HCT116 (cell line): ENCODE results near the gene MYH6. TPM values are rescaled to one million over a fixed set of nuclear protein-coding genes. Genes with fewer than 3 reads are reported as not detected.

Source experiments
- ATAC-seq: fragments of 200-7000 bp; cut with Tn5 transposase; 2 replicates; pipeline ENCODE4 v1.9.1; 2020; ENCODE audit warnings: mild to moderate bottlenecking, moderate library complexity
- BruUV-seq: library from RNA; stranded (reverse); fragments of 400-500 nt; replicated peaks from 2 replicates; lab custom pipeline; 2021; lab: Mats Ljungman, UMichigan
- CTCF ChIA-PET: fragments of 300-600 bp; sonication (Branson Sonifier 250); formaldehyde crosslinking; loops from one replicate; lab custom pipeline; 2021; ENCODE audit warnings: antibody characterized with exemption; lab: Charles Lee
- POLR2A ChIA-PET: fragments of 300-600, 350-600 bp; sonication (Branson Sonifier 250); formaldehyde crosslinking; loops from one replicate; lab custom pipeline; 2021; ENCODE audit warnings: antibody characterized with exemption; lab: Charles Lee
- RAD21 ChIA-PET, 2 experiments: fragments of 300-600 bp; sonication (Branson Sonifier 250); formaldehyde crosslinking; loops; one replicate each; lab custom pipeline; 2023; ENCODE audit warnings: low total read pairs in 2 of 2; ENCODE audit not compliant: uncharacterized antibody in 2 of 2, unreplicated experiment in 2 of 2, low non-redundant PET in 1 of 2; lab: Charles Lee
- DNase-seq: peaks from one replicate; pipeline ENCODE4 v3.0.0-alpha.2; 2010; ENCODE audit warnings: low read depth, low spot score
- H2AFZ ChIP-seq: fragments of 200-600 bp; shearing (Covaris generic), sonication (generic); 2 replicates; pipeline ENCODE4 v1.6.1; 2017; ENCODE audit warnings: low read depth, mixed run types, mixed read lengths, antibody characterized with exemption, low read length; ENCODE audit not compliant: poor library complexity, severe bottlenecking
- H3K27ac ChIP-seq: 2 replicates; pipeline ENCODE4 v1.5.1; 2012; ENCODE audit warnings: low read depth, low read length
- H3K27me3 ChIP-seq: fragments of 200-600 bp; sonication (generic); 2 replicates; pipeline ENCODE4 v1.6.1; 2016; ENCODE audit warnings: mixed run types, low read length, mixed read lengths; ENCODE audit not compliant: insufficient read depth
- H3K36me3 ChIP-seq, 2 experiments: fragments of 200-500 bp in 1 of 2; fragments of 200-600 bp in 1 of 2; sonication (Bioruptor generic) in 1 of 2; sonication (generic) in 1 of 2; 2 replicates each; pipeline versions ENCODE4 v1.5.1 to v1.6.1; 2014 to 2016; ENCODE audit warnings: low read length in 2 of 2, inconsistent platforms in 1 of 2, mixed read lengths in 1 of 2, mixed run types in 1 of 2; ENCODE audit not compliant: insufficient read depth in 2 of 2, control insufficient read depth in 1 of 2
- H3K4me1 ChIP-seq, 2 experiments: fragments of 200-600 bp in 1 of 2; sonication (generic) in 1 of 2; 2 replicates each; pipeline versions ENCODE4 v1.5.1 to v1.6.1; 2012 to 2017; ENCODE audit warnings: low read length in 2 of 2, inconsistent platforms in 1 of 2, mild to moderate bottlenecking in 1 of 2, mixed read lengths in 1 of 2, mixed run types in 1 of 2, moderate library complexity in 1 of 2; ENCODE audit not compliant: insufficient read depth in 2 of 2, control insufficient read depth in 1 of 2
- H3K4me2 ChIP-seq: fragments of 200-600 bp; sonication (generic); 2 replicates; pipeline ENCODE4 v1.6.1; 2017; ENCODE audit warnings: mixed run types, low read length, mixed read lengths
- H3K4me3 ChIP-seq, 2 experiments: fragments of 200-600 bp in 1 of 2; sonication (generic) in 1 of 2; replicated peaks in 1 of 2; 2 replicates each; pipeline ENCODE4 v1.5.1; 2011 to 2016; ENCODE audit warnings: low read length in 2 of 2, control low read depth in 1 of 2, low read depth in 1 of 2, mild to moderate bottlenecking in 1 of 2, mixed read lengths in 1 of 2, mixed run types in 1 of 2
- H3K79me2 ChIP-seq: fragments of 200-600 bp; sonication (generic); 2 replicates; pipeline ENCODE4 v1.6.1; 2017; ENCODE audit warnings: mild to moderate bottlenecking, mixed run types, low read length, moderate library complexity, mixed read lengths; ENCODE audit not compliant: insufficient read depth
- H3K9ac ChIP-seq: fragments of 200-600 bp; sonication (generic); 2 replicates; pipeline ENCODE4 v1.6.1; 2016; ENCODE audit warnings: low read length, mixed read lengths
- H3K9me2 ChIP-seq: fragments of 200-600 bp; sonication (generic), shearing (Covaris generic); 2 replicates; pipeline ENCODE4 v1.6.1; 2017; ENCODE audit warnings: mixed run types, mild to moderate bottlenecking, moderate library complexity; ENCODE audit not compliant: insufficient read depth
- H3K9me3 ChIP-seq, 2 experiments: fragments of 200-500 bp in 1 of 2; fragments of 200-600 bp in 1 of 2; sonication (Bioruptor generic) in 1 of 2; sonication (generic) in 1 of 2; 2 replicates each; pipeline ENCODE4 v1.6.1; 2014 to 2017; ENCODE audit warnings: low read length in 2 of 2, mixed read lengths in 2 of 2, inconsistent platforms in 1 of 2, low read depth in 1 of 2, mild to moderate bottlenecking in 1 of 2, mixed run types in 1 of 2, moderate library complexity in 1 of 2; ENCODE audit not compliant: control insufficient read depth in 1 of 2, insufficient read depth in 1 of 2
- H4K20me1 ChIP-seq: fragments of 200-600 bp; sonication (generic), shearing (Covaris generic); 2 replicates; pipeline ENCODE4 v1.6.1; 2017; ENCODE audit warnings: mixed run types, mild to moderate bottlenecking, moderate library complexity; ENCODE audit not compliant: insufficient read depth
- ATF3 ChIP-seq: IDR thresholded peaks from 2 replicates; pipeline ENCODE4 v1.6.1; 2012
- CBX3 ChIP-seq: IDR thresholded peaks from 2 replicates; pipeline ENCODE4 v1.6.1; 2012; ENCODE audit warnings: low read depth
- CEBPB ChIP-seq: IDR thresholded peaks from 2 replicates; pipeline ENCODE4 v1.6.1; 2012; ENCODE audit warnings: low read depth
- CTCF ChIP-seq, 3 experiments: fragments of 200-600 bp in 1 of 3; sonication (generic) in 1 of 3; IDR thresholded peaks in 2 of 3; conservative IDR thresholded peaks in 1 of 3; 2 replicates each; pipeline ENCODE4 v1.5.1; 2012 to 2017; ENCODE audit warnings: low read depth in 2 of 3, low read length in 2 of 3, antibody characterized with exemption in 1 of 3, borderline replicate concordance in 1 of 3, control low read depth in 1 of 3, mild to moderate bottlenecking in 1 of 3, mixed read lengths in 1 of 3, mixed run types in 1 of 3, moderate library complexity in 1 of 3; ENCODE audit not compliant: insufficient read depth in 1 of 3
- EGR1 ChIP-seq: IDR thresholded peaks from 2 replicates; pipeline ENCODE4 v1.6.1; 2012; ENCODE audit warnings: low read depth
- EZH2 ChIP-seq: fragments of 200-600 bp; sonication (generic); IDR thresholded peaks from 2 replicates; pipeline ENCODE4 v1.6.1; 2017; ENCODE audit warnings: antibody characterized with exemption, mixed run types
- EZH2phosphoT487 ChIP-seq: fragments of 200-600 bp; IDR thresholded peaks from 2 replicates; pipeline ENCODE4 v1.6.1; 2018; ENCODE audit warnings: antibody characterized with exemption, borderline replicate concordance
- JUND ChIP-seq: IDR thresholded peaks from 2 replicates; pipeline ENCODE4 v1.6.1; 2012
- MAX ChIP-seq: IDR thresholded peaks from 2 replicates; pipeline ENCODE4 v1.6.1; 2012
- POLR2A ChIP-seq: IDR thresholded peaks from 2 replicates; pipeline ENCODE4 v1.7.0; 2011; ENCODE audit warnings: borderline replicate concordance; ENCODE audit not compliant: insufficient read depth, insufficient read length; ENCODE audit errors: extremely low read depth
- POLR2AphosphoS5 ChIP-seq: IDR thresholded peaks from 2 replicates; pipeline ENCODE4 v1.6.1; 2011; ENCODE audit warnings: mild to moderate bottlenecking, low read depth, low read length, moderate library complexity
- SIN3A ChIP-seq: IDR thresholded peaks from 2 replicates; pipeline ENCODE4 v1.6.1; 2012; ENCODE audit warnings: low read depth
- SRF ChIP-seq: IDR thresholded peaks from 2 replicates; pipeline ENCODE4 v1.6.1; 2012; ENCODE audit warnings: low read depth
- TCF7L2 ChIP-seq: IDR thresholded peaks from 2 replicates; pipeline ENCODE4 v1.7.0; 2011; ENCODE audit warnings: borderline replicate concordance, inconsistent platforms; ENCODE audit not compliant: insufficient read depth, insufficient read length; ENCODE audit errors: extremely low read depth
- ZBTB33 ChIP-seq: IDR thresholded peaks from 2 replicates; pipeline ENCODE4 v1.6.1; 2011; ENCODE audit warnings: mild to moderate bottlenecking, low read length, moderate library complexity; ENCODE audit not compliant: insufficient replicate concordance; ENCODE audit errors: extremely low read depth
- ZFX ChIP-seq: fragments of 450-650 bp; IDR thresholded peaks from 2 replicates; pipeline ENCODE4 v1.6.1; 2017
- ZNF274 ChIP-seq: fragments of 200-500 bp; sonication (Bioruptor generic); IDR thresholded peaks from 2 replicates; pipeline ENCODE4 v1.6.1; 2014; ENCODE audit warnings: mild to moderate bottlenecking, low read depth, low read length, inconsistent platforms
- intact Hi-C: fragments of 100-400 bp; cut with micrococcal nuclease; formaldehyde crosslinking; loops from 2 replicates; pipeline ENCODE4 v1.10.0; 2022
- total RNA-seq: library from RNA; stranded (reverse); gene quantifications from one replicate; pipeline ENCODE4 v1.2.1, GENCODE V29; 2021; ENCODE audit not compliant: unreplicated experiment

MYH6 gene
- total RNA-seq, 1 experiment from 2014 or later = not detected

- ATAC-seq = no peak
- Histone ChIP-seq H2AFZ (no peak overlapping the region), H3K9ac (no peak overlapping the region)
- intact Hi-C loops = no loop called here
- RAD21 ChIA-PET = no interaction called here
- TF ChIP-seq JUND (no peak), EZH2phosphoT487 (no peak), POLR2AphosphoS5 (no peak)
- TF ChIP-seq, all 23 proteins: peak for 0
- no TSS peak for BruUV-seq
- Histone ChIP-seq H3K4me1 (peaks cover 2 to 11% of the 10 kb centered on the region in 2 experiments; a peak in 3 of 4 replicates), H4K20me1 (no peaks in the 10 kb centered on the region), H3K36me3 (no peaks in the 10 kb centered on the region), H3K9me2 (no peaks in the 10 kb centered on the region), H3K4me3 (no peak overlapping the region), H3K27ac (no peak overlapping the region), H3K4me2 (no peak overlapping the region), H3K9me3 (no peaks in the 10 kb centered on the region), H3K79me2 (no peaks in the 10 kb centered on the region), H3K27me3 (no peaks in the 10 kb centered on the region)
- CTCF ChIA-PET = interaction anchor here (1.1 kb wide), 1 partner anchor 128 kb away, joined by 3 read pairs; no protein-coding TSS in a partner anchor
- POLR2A ChIA-PET = no interaction called here
- DNase-seq = no peak
Observed at GRCh38 chr14:23454445-23454856, 46.4 kb upstream of the MYH6 start.

GRCh38 chr14:23452237-23452636 lies 44.2 kb upstream of the MYH6 start:
- ChIA-PET CTCF (no interaction called here), RAD21 (no interaction called here), POLR2A (no interaction called here)
- intact Hi-C loops = loop anchor here (2.0 kb wide), 1 partner anchor 33 kb away; no protein-coding TSS in a partner anchor
- H3K4me2 ChIP-seq = no peak overlapping the region
- no peak for DNase-seq
- no peaks in the 10 kb centered on the region for H3K9me3 ChIP-seq
- H3K36me3 ChIP-seq = no peaks in the 10 kb centered on the region
- H3K4me1 ChIP-seq = no peaks in the 10 kb centered on the region
- ATAC-seq = no peak
- no peak overlapping the region for H3K27ac ChIP-seq
- no peak overlapping the region for H3K9ac ChIP-seq
- H3K27me3 ChIP-seq = no peaks in the 10 kb centered on the region
- H3K9me2 ChIP-seq = no peaks in the 10 kb centered on the region
- H2AFZ ChIP-seq = no peak overlapping the region
- no peak overlapping the region for H3K4me3 ChIP-seq
- no TSS peak for BruUV-seq
- no peaks in the 10 kb centered on the region for H4K20me1 ChIP-seq
- H3K79me2 ChIP-seq = no peaks in the 10 kb centered on the region
- no peak for TF ChIP-seq JUND
- TF ChIP-seq SRF = no peak
- TF ChIP-seq EGR1 = no peak
- TF ChIP-seq CBX3 = no peak
- TF ChIP-seq ZNF274 = no peak
- no peak for TF ChIP-seq CEBPB
- TF ChIP-seq POLR2AphosphoS5 = no peak
- no peak for TF ChIP-seq MAX
- TF ChIP-seq ATF3 = no peak
- TF ChIP-seq ZFX = no peak
- no peak for TF ChIP-seq CTCF (IDR thresholded peaks at IDR 0.05 in 2 of 3, conservative IDR thresholded peaks at IDR 0.05 in 1 of 3; ENCODE audit: borderline replicate concordance in 1 of 3, insufficient read depth in 1 of 3, low read depth in 2 of 3, low read length in 2 of 3)
- TF ChIP-seq EZH2 = no peak
- no peak for TF ChIP-seq POLR2A
- no peak for TF ChIP-seq TCF7L2
- TF ChIP-seq SIN3A = no peak
- no peak for TF ChIP-seq ZBTB33
